ENCODE results near the gene HTR1D. TPM values are rescaled to one million over a fixed set of nuclear protein-coding genes. Genes with fewer than 3 reads are reported as not detected.
"Not testable (repeated sequence)": the region's sequence is repeated elsewhere in the genome, so short reads cannot be mapped to it uniquely, and the experiment has no call there.

HTR1D gene
- total RNA-seq, 1 donor, result not detected

- H3K27me3 ChIP-seq (ENCODE audit: insufficient read depth, low read length); H3K9me3 ChIP-seq (ENCODE audit: low read depth, low read length); H3K4me1 ChIP-seq (ENCODE audit: insufficient read depth, low read length); H3K4me3 ChIP-seq (ENCODE audit: low read length): not testable (repeated sequence)
These were observed 9.6 kb downstream of the HTR1D start for GRCh38 chr1:23207733-23208132.

GRCh38 chr1:23202263-23202749, 15.0 kb downstream of the HTR1D start:
- no peak overlapping the region for H3K4me3 ChIP-seq (ENCODE audit: low read length)
- H3K27me3 ChIP-seq (ENCODE audit: insufficient read depth, low read length), result no peaks in the 10 kb centered on the region
- H3K4me1 ChIP-seq (ENCODE audit: insufficient read depth, low read length), result no peaks in the 10 kb centered on the region
- H3K9me3 ChIP-seq (ENCODE audit: low read depth, low read length), result no peaks in the 10 kb centered on the region

- Histone ChIP-seq H3K27me3 (ENCODE audit: insufficient read depth, low read length) (no peaks in the 10 kb centered on the region), H3K4me1 (ENCODE audit: insufficient read depth, low read length) (no peaks in the 10 kb centered on the region), H3K4me3 (ENCODE audit: low read length) (no peak overlapping the region), H3K9me3 (ENCODE audit: low read depth, low read length) (no peaks in the 10 kb centered on the region)
These were observed 16.4 kb downstream of the HTR1D start for GRCh38 chr1:23200883-23201282.

- Histone ChIP-seq H3K4me3 (ENCODE audit: low read length) (no peak overlapping the region), H3K9me3 (ENCODE audit: low read depth, low read length) (no peaks in the 10 kb centered on the region), H3K27me3 (ENCODE audit: insufficient read depth, low read length) (no peaks in the 10 kb centered on the region), H3K4me1 (ENCODE audit: insufficient read depth, low read length) (no peaks in the 10 kb centered on the region)
These were observed 18.9 kb downstream of the HTR1D start for GRCh38 chr1:23198373-23198772.

- no peak overlapping the region for H3K4me3 ChIP-seq (ENCODE audit: low read length)
- no peaks in the 10 kb centered on the region for H3K27me3 ChIP-seq (ENCODE audit: insufficient read depth, low read length)
- no peaks in the 10 kb centered on the region for H3K4me1 ChIP-seq (ENCODE audit: insufficient read depth, low read length)
- no peaks in the 10 kb centered on the region for H3K9me3 ChIP-seq (ENCODE audit: low read depth, low read length)
These were observed 20.5 kb downstream of the HTR1D start for GRCh38 chr1:23196627-23197328.

- Histone ChIP-seq H3K9me3 (ENCODE audit: low read depth, low read length) (no peaks in the 10 kb centered on the region), H3K27me3 (ENCODE audit: insufficient read depth, low read length) (no peaks in the 10 kb centered on the region), H3K4me1 (ENCODE audit: insufficient read depth, low read length) (no peaks in the 10 kb centered on the region), H3K4me3 (ENCODE audit: low read length) (no peak overlapping the region)
These were observed 22.9 kb downstream of the HTR1D start for GRCh38 chr1:23194119-23194984.

GRCh38 chr1:23193391-23194118, 23.7 kb downstream of the HTR1D start:
- Histone ChIP-seq H3K4me3 (ENCODE audit: low read length) (no peak overlapping the region), H3K9me3 (ENCODE audit: low read depth, low read length) (no peaks in the 10 kb centered on the region), H3K27me3 (ENCODE audit: insufficient read depth, low read length) (no peaks in the 10 kb centered on the region), H3K4me1 (ENCODE audit: insufficient read depth, low read length) (no peaks in the 10 kb centered on the region)

- no peaks in the 10 kb centered on the region for H3K4me1 ChIP-seq (ENCODE audit: insufficient read depth, low read length)
- H3K27me3 ChIP-seq (ENCODE audit: insufficient read depth, low read length), result no peaks in the 10 kb centered on the region
- no peak overlapping the region for H3K4me3 ChIP-seq (ENCODE audit: low read length)
- H3K9me3 ChIP-seq (ENCODE audit: low read depth, low read length), result no peaks in the 10 kb centered on the region
These were observed 26.1 kb downstream of the HTR1D start for GRCh38 chr1:23191199-23191598.

GRCh38 chr1:23188936-23189452, 28.3 kb downstream of the HTR1D start:
- not testable (repeated sequence) for H3K9me3 ChIP-seq (ENCODE audit: low read depth, low read length); H3K4me3 ChIP-seq (ENCODE audit: low read length); H3K27me3 ChIP-seq (ENCODE audit: insufficient read depth, low read length); H3K4me1 ChIP-seq (ENCODE audit: insufficient read depth, low read length)

GRCh38 chr1:23188434-23188884, 28.8 kb downstream of the HTR1D start:
- no peak overlapping the region for H3K4me3 ChIP-seq (ENCODE audit: low read length)
- H3K27me3 ChIP-seq (ENCODE audit: insufficient read depth, low read length), result no peaks in the 10 kb centered on the region
- peaks cover 4% of the 10 kb centered on the region for H3K4me1 ChIP-seq (ENCODE audit: insufficient read depth, low read length)
- no peaks in the 10 kb centered on the region for H3K9me3 ChIP-seq (ENCODE audit: low read depth, low read length)

GRCh38 chr1:23187637-23188036, 29.7 kb downstream of the HTR1D start:
- H3K4me1 ChIP-seq (ENCODE audit: insufficient read depth, low read length), result peaks cover 4% of the 10 kb centered on the region
- H3K4me3 ChIP-seq (ENCODE audit: low read length), result no peak overlapping the region
- no peaks in the 10 kb centered on the region for H3K9me3 ChIP-seq (ENCODE audit: low read depth, low read length)
- H3K27me3 ChIP-seq (ENCODE audit: insufficient read depth, low read length), result no peaks in the 10 kb centered on the region

- Histone ChIP-seq H3K27me3 (ENCODE audit: insufficient read depth, low read length) (no peaks in the 10 kb centered on the region), H3K4me1 (ENCODE audit: insufficient read depth, low read length) (peaks cover 4% of the 10 kb centered on the region), H3K4me3 (ENCODE audit: low read length) (no peak overlapping the region), H3K9me3 (ENCODE audit: low read depth, low read length) (no peaks in the 10 kb centered on the region)
These were observed 31.9 kb downstream of the HTR1D start for GRCh38 chr1:23185381-23185780.

GRCh38 chr1:23184212-23184934, 32.9 kb downstream of the HTR1D start:
- Histone ChIP-seq H3K4me1 (ENCODE audit: insufficient read depth, low read length) (peaks cover 4% of the 10 kb centered on the region), H3K4me3 (ENCODE audit: low read length) (no peak overlapping the region), H3K27me3 (ENCODE audit: insufficient read depth, low read length) (no peaks in the 10 kb centered on the region), H3K9me3 (ENCODE audit: low read depth, low read length) (no peaks in the 10 kb centered on the region)

- peaks cover 16% of the 10 kb centered on the region for H3K4me1 ChIP-seq (ENCODE audit: insufficient read depth, low read length)
- peaks cover 8% of the 10 kb centered on the region for H3K27me3 ChIP-seq (ENCODE audit: insufficient read depth, low read length)
- no peaks in the 10 kb centered on the region for H3K9me3 ChIP-seq (ENCODE audit: low read depth, low read length)
- no peak overlapping the region for H3K4me3 ChIP-seq (ENCODE audit: low read length)
These were observed 37.4 kb downstream of the HTR1D start for GRCh38 chr1:23179862-23180261.
